Stimulated activated naive CD8-positive, alpha-beta T cell treated with anti-CD3 and anti-CD28 coated beads, Interleukin-15, Interleukin-2, amounts not matched to agents 100 ng/mL and 50 ng/mL, for 24 hours (primary cell): ENCODE measurements around the gene HOXA6.
A peak's percentile ranks its signal among the peaks of the same experiment; 100 is the strongest.

Experiments
- H3K27ac Mint-ChIP-seq: one replicate; pipeline ENCODE4 v1.8.0; 2021; ENCODE audit warnings: mild to moderate bottlenecking, mixed read lengths
- H3K27me3 Mint-ChIP-seq: one replicate; pipeline ENCODE4 v1.8.0; 2021; ENCODE audit warnings: mixed read lengths
- H3K36me3 Mint-ChIP-seq: one replicate; pipeline ENCODE4 v1.8.0; 2021; ENCODE audit warnings: low read depth, mixed read lengths
- H3K4me1 Mint-ChIP-seq: one replicate; pipeline ENCODE4 v1.8.0; 2021; ENCODE audit warnings: low read depth, mixed read lengths
- H3K4me3 Mint-ChIP-seq: one replicate; pipeline ENCODE4 v1.8.0; 2021; ENCODE audit warnings: mild to moderate bottlenecking, mixed read lengths
- H3K9me3 Mint-ChIP-seq: one replicate; pipeline ENCODE4 v1.8.0; 2021; ENCODE audit warnings: mixed read lengths

Gene HOXA6

DNA sequence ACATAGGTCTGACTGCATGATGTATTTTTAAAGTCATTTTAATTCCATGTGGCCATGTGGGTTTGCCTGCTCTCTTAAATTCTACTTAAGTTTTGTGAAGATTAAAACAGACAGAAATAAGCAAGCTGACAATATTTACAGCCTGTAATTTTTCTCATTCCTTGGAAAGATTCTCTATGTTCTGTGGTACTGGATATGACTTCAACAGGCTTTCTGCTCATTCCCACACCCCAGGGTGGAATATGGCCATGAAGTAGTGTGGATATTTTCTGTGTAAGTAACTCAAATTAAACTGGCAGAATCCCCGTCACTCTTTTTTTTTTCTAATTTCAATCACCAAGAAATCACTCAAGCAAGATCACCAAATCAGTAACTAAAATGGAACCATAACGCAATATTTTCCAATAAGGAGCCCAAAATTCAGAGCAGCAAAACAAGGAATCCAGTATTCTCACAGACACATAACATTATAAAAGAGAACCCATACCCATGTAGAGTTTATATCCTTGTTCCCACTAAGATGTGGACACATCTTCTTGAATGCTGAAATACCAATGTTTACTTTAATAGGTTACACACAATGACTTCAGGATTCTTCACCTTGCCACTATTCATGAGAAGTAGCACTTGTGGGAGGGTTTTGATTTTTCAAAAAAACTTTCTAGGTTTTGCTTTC lies 9.8 kb downstream of the HOXA6 start:
- H3K4me3 Mint-ChIP-seq: no peak overlapping the region
- H3K36me3 Mint-ChIP-seq: no peaks in the 10 kb centered on the region
- no peaks in the 10 kb centered on the region for H3K9me3 Mint-ChIP-seq
- no peak overlapping the region for H3K27ac Mint-ChIP-seq
- H3K27me3 Mint-ChIP-seq: peaks cover 62% of the 10 kb centered on the region
- peaks cover 24% of the 10 kb centered on the region for H3K4me1 Mint-ChIP-seq

GRCh38 chr7:27134392-27134791 lies 13.2 kb downstream of the HOXA6 start:
- no peaks in the 10 kb centered on the region for H3K9me3 Mint-ChIP-seq
- H3K4me1 Mint-ChIP-seq: peaks cover 31% of the 10 kb centered on the region
- no peak overlapping the region for H3K4me3 Mint-ChIP-seq
- H3K27ac Mint-ChIP-seq: no peak overlapping the region
- H3K27me3 Mint-ChIP-seq: peaks cover 62% of the 10 kb centered on the region
- H3K36me3 Mint-ChIP-seq: no peaks in the 10 kb centered on the region

DNA sequence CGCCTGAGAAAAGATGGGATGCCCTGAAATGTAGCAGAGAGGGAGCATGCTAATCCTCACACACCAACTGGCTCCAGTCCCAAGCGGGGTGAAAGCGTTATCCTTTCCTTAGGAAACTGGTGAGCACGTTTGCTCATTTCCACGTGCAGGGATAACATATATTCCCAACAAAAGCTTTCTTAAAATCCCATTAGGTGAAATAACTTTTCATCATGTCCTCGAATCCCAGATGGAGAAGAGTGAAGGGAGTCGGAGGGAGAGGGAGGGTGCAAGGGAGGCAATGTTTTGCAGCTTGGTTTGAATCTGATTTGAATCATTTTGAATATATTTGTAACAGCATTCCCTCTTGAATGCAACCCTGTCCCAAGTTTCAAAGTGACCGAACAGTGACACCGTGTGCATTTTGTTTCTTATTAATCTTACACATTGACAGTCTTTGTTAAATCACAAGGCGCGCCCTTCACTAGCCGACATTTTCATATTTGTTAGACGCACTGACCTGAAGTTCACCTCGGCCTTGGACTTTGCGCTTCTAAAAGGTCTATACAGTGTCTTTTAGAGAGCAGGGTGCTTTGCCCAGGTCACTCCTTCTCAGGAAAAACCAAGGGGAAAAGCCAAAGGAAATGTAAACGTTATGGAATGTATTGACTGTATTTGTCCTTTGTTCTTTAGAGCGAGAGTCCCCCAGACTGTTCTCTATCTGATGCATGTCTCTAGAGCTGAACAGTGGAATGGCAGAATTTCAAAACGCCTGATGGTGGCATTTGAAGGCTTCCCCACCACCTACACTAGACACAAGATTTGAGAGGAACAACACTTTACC lies 14.0 kb downstream of the HOXA6 start:
- peaks cover 64% of the 10 kb centered on the region for H3K27me3 Mint-ChIP-seq
- H3K4me1 Mint-ChIP-seq: peaks cover 31% of the 10 kb centered on the region
- no peak overlapping the region for H3K27ac Mint-ChIP-seq
- no peak overlapping the region for H3K4me3 Mint-ChIP-seq
- H3K36me3 Mint-ChIP-seq: no peaks in the 10 kb centered on the region
- H3K9me3 Mint-ChIP-seq: no peaks in the 10 kb centered on the region

DNA sequence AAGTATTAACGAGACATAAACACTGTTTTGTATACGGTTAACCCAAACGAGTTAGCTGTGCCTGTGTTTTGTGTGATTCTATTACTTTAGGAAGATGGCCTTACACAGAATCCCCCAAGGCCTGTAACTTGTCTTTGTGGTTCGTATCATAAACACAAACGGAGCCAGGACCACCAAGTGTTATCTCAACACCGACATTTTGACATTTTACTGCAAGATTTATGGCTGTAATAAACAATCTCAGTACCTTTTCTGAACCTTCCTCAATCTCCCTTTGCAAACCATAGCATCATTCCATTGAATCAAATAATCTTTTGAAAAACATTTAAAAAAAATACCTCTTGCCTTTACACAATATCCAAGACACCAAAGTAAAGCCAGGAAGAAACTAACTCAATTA lies 14.6 kb downstream of the HOXA6 start:
- Mint-ChIP-seq H3K36me3 (no peaks in the 10 kb centered on the region), H3K9me3 (no peaks in the 10 kb centered on the region), H3K27me3 (peaks cover 61% of the 10 kb centered on the region), H3K4me3 (no peak overlapping the region), H3K4me1 (peaks cover 31% of the 10 kb centered on the region), H3K27ac (no peak overlapping the region)

- Mint-ChIP-seq H3K27me3 (peaks cover 61% of the 10 kb centered on the region), H3K9me3 (no peaks in the 10 kb centered on the region), H3K4me1 (peaks cover 31% of the 10 kb centered on the region), H3K27ac (no peak overlapping the region), H3K4me3 (no peak overlapping the region), H3K36me3 (no peaks in the 10 kb centered on the region)
Observed at GRCh38 chr7:27132214-27132613, 15.4 kb downstream of the HOXA6 start.

- H3K27ac Mint-ChIP-seq: no peak overlapping the region
- H3K27me3 Mint-ChIP-seq: peaks cover 66% of the 10 kb centered on the region
- H3K9me3 Mint-ChIP-seq: no peaks in the 10 kb centered on the region
Observed at GRCh38 chr7:27131390-27131819, 16.2 kb downstream of the HOXA6 start.

GRCh38 chr7:27130540-27131389 lies 16.8 kb downstream of the HOXA6 start, which contains the start of gene HOXA4:
HOXA4 (minus strand) TSS chr7:27130757; CDS start chr7:27130733, 24 bp downstream.
- H3K27me3 Mint-ChIP-seq: peaks cover 66% of the 10 kb centered on the region
- H3K36me3 Mint-ChIP-seq: no peaks in the 10 kb centered on the region
- H3K4me1 Mint-ChIP-seq: peaks cover 28% of the 10 kb centered on the region
- no peak within 1 kb of the TSS for H3K27ac Mint-ChIP-seq
- H3K9me3 Mint-ChIP-seq: no peaks in the 10 kb centered on the region
- H3K4me3 Mint-ChIP-seq: peak within 1 kb of the TSS; percentile 61

More at GRCh38 chr7:27131390-27131819, 16.2 kb downstream of the HOXA6 start:
- Mint-ChIP-seq H3K36me3 (no peaks in the 10 kb centered on the region), H3K4me1 (peaks cover 31% of the 10 kb centered on the region), H3K4me3 (peak overlapping the region; percentile 61)

DNA sequence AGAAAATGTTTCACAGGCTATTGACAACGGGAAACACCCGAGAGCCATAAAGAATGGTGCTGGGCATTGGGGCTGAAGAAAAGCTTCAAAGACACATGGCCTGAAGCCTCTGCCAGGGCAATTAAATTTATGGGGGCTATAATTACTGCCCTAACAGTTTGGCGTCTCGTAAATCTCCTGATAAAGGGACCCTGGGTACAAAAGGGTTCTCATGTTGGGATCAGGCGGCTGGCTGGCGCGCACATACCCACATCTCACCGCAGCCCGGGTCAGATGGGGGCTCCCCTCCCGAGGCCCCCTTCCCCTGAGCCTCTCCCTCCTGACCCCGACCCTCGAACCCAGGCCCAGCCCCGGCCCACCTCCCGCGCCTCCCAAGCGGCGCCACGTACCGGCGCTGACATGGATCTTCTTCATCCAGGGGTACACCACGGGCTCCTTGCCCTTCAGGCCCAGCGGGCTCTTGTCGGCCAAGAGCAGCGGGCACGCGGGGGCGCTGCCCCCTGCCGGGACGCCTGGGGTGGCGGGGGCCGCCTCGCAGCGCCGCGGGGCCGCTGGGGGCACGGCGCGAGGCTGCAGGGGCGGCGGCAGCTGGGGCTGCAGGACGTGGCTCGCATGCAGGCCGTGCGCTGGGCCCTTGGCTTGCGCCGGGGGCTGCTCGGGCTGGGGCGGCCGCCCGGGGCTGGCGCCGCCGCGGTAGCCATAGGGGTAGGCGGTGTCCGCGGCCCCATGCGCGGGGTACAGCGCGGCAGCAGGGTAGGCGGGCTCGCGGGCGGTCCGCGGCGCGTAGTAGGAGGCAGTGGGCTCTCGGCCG lies 17.6 kb downstream of the HOXA6 start:
- peak overlapping the region; percentile 18 for H3K4me3 Mint-ChIP-seq
- H3K27ac Mint-ChIP-seq: no peak overlapping the region
- H3K4me1 Mint-ChIP-seq: peaks cover 20% of the 10 kb centered on the region
- no peaks in the 10 kb centered on the region for H3K36me3 Mint-ChIP-seq
- H3K9me3 Mint-ChIP-seq: no peaks in the 10 kb centered on the region
- H3K27me3 Mint-ChIP-seq: peaks cover 63% of the 10 kb centered on the region

DNA sequence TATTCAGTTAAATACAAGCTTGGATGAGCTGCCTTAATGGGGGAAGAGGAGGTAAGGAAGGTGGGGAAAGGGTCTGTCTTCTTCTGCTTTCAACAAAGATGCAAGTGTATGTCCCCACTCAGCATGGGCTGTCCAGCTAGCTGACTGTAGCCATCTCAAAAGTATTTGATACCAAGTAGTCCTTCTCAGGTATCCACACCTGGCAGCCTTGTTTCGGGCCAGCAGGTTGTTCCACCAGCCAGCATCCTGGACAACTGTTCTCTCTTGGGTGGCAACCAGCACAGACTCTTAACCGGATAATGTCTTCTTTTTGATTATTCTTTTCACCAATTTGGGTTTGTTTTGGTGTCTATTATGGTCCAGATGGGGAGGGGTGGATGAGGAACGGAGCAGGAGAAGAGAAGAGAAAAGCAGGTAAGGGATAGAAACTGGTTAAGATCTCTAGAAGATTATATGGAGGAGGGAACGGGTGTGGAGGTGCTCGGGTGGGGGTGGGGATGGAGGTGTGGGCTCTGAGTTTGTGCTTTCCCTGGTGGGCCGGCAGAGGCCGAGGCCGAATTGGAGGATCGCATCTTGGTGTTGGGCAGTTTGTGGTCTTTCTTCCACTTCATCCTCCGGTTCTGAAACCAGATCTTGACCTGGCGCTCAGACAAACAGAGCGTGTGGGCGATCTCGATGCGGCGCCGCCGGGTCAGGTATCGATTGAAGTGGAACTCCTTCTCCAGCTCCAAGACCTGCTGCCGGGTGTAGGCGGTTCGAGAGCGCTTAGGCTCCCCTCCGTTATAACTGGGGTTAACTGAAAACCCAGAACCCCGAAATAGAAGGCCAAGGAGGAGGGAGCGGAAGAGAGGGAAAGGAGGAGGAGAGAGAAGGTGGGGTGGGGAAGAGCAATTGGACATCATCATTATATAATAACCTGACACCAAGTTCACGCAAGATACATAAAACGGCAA lies 18.5 kb downstream of the HOXA6 start:
- Mint-ChIP-seq H3K4me3 (peak overlapping the region; percentile 18), H3K9me3 (no peaks in the 10 kb centered on the region), H3K36me3 (no peaks in the 10 kb centered on the region), H3K27me3 (peaks cover 56% of the 10 kb centered on the region), H3K27ac (no peak overlapping the region), H3K4me1 (peaks cover 11% of the 10 kb centered on the region)

DNA sequence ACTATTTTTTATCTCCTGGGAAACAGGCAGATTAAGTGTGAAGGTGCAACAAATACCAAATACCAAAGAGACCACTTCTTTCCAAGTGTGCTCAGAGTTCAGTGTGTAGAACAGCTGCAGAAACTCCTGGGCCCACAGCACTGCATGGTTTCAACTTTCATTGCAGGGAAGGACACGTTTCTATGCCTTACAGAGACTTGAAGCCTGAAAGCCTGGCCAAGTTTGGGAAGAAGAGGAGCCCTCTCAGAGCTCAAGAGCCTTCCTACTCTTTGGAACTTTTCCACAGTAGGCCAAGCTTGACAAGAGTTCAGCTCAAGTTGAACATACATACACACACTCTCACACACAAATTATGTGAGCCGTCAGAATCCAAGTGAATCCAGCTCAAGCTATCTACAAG lies 19.5 kb downstream of the HOXA6 start:
- Mint-ChIP-seq H3K4me1 (peaks cover 7% of the 10 kb centered on the region), H3K27ac (no peak overlapping the region), H3K9me3 (no peaks in the 10 kb centered on the region), H3K27me3 (peaks cover 45% of the 10 kb centered on the region), H3K36me3 (no peaks in the 10 kb centered on the region), H3K4me3 (no peak overlapping the region)

GRCh38 chr7:27126596-27127327 lies 20.8 kb downstream of the HOXA6 start:
- H3K27ac Mint-ChIP-seq: no peak overlapping the region
- H3K4me3 Mint-ChIP-seq: no peak overlapping the region
- no peaks in the 10 kb centered on the region for H3K36me3 Mint-ChIP-seq
- H3K27me3 Mint-ChIP-seq: peaks cover 39% of the 10 kb centered on the region
- peaks cover 7% of the 10 kb centered on the region for H3K4me1 Mint-ChIP-seq
- H3K9me3 Mint-ChIP-seq: no peaks in the 10 kb centered on the region

GRCh38 chr7:27125986-27126394 lies 21.6 kb downstream of the HOXA6 start:
- Mint-ChIP-seq H3K4me3 (no peak overlapping the region), H3K36me3 (no peaks in the 10 kb centered on the region), H3K4me1 (no peaks in the 10 kb centered on the region), H3K27me3 (peaks cover 39% of the 10 kb centered on the region), H3K9me3 (no peaks in the 10 kb centered on the region), H3K27ac (no peak overlapping the region)
